Upper lobe of right lung (tissue), 1 donor: ENCODE results near the gene CST2. TPM values are rescaled to one million over a fixed set of nuclear protein-coding genes. Genes with fewer than 3 reads are reported as not detected.
"Not testable (repeated sequence)": the region's sequence is repeated elsewhere in the genome, so short reads cannot be mapped to it uniquely, and the experiment has no call there.

Experiments
- ATAC-seq: fragments of 200-7000 bp; cut with Tn5 transposase; one replicate; pipeline ENCODE4 v1.9.1; 2020; ENCODE audit warnings: mild to moderate bottlenecking, moderate library complexity
- DNase-seq: peaks from one replicate; pipeline ENCODE4 v3.0.0-alpha.2; 2020
- H3K27ac ChIP-seq: fragments of 200-600 bp; one replicate; pipeline ENCODE4 v1.8.0; 2022
- H3K27me3 ChIP-seq: fragments of 200-600 bp; one replicate; pipeline ENCODE4 v1.8.0; 2022; ENCODE audit warnings: mild to moderate bottlenecking
- H3K36me3 ChIP-seq: fragments of 200-600 bp; one replicate; pipeline ENCODE4 v1.8.0; 2022
- H3K4me1 ChIP-seq: fragments of 200-600 bp; one replicate; pipeline ENCODE4 v1.8.0; 2022
- H3K4me3 ChIP-seq: fragments of 200-600 bp; one replicate; pipeline ENCODE4 v1.8.0; 2022; ENCODE audit warnings: mild to moderate bottlenecking
- H3K9me3 ChIP-seq: fragments of 200-600 bp; one replicate; pipeline ENCODE4 v1.8.0; 2022
- CTCF ChIP-seq: fragments of 200-600 bp; IDR thresholded peaks from one replicate; pipeline ENCODE4 v1.8.0; 2022; ENCODE audit warnings: antibody characterized with exemption
- intact Hi-C: fragments of 100-400 bp; cut with DNase I; formaldehyde crosslinking; loops from one replicate; pipeline ENCODE4 v1.11.0; 2022
- total RNA-seq: library from RNA; stranded (reverse); fragmentation: NEBNext Ultra II Directional; extraction: Animal tissue kit (Norgen Biotek cat#: 25700); gene quantifications from one replicate; pipeline ENCODE4 v1.2.1, GENCODE V29; 2021
- donor health status: DM: no; HTN: yes; CAD: no; lungs with severe emphysema.

Gene CST2
- total RNA-seq, 1 donor from 2014 or later = not detected

GRCh38 chr20:23856736-23857135 lies 30.2 kb upstream of the CST2 start:
- no peak for TF ChIP-seq CTCF
- no peaks in the 10 kb centered on the region for H3K36me3 ChIP-seq
- ATAC-seq = no peak
- H3K9me3 ChIP-seq = no peaks in the 10 kb centered on the region
- DNase-seq = no peak
- no peaks in the 10 kb centered on the region for H3K27me3 ChIP-seq
- no peak overlapping the region for H3K4me3 ChIP-seq
- H3K4me1 ChIP-seq = no peaks in the 10 kb centered on the region
- no peak overlapping the region for H3K27ac ChIP-seq
- intact Hi-C loops = no loop called here

- ATAC-seq = peak; percentile 10
- no peaks in the 10 kb centered on the region for H3K36me3 ChIP-seq
- no peak overlapping the region for H3K4me3 ChIP-seq
- H3K4me1 ChIP-seq = no peaks in the 10 kb centered on the region
- no peak for TF ChIP-seq CTCF
- intact Hi-C loops = no loop called here
- DNase-seq = no peak
- H3K9me3 ChIP-seq = no peaks in the 10 kb centered on the region
- H3K27ac ChIP-seq = no peak overlapping the region
- no peaks in the 10 kb centered on the region for H3K27me3 ChIP-seq
Observed at GRCh38 chr20:23856226-23856625, 29.7 kb upstream of the CST2 start.

- intact Hi-C loops = no loop called here
Observed at GRCh38 chr20:23841693-23842092, 15.2 kb upstream of the CST2 start.

GRCh38 chr20:23835716-23836115 lies 9.2 kb upstream of the CST2 start:
- DNase-seq = no peak
- Histone ChIP-seq H3K27ac (no peak overlapping the region), H3K9me3 (no peaks in the 10 kb centered on the region), H3K4me1 (no peaks in the 10 kb centered on the region), H3K4me3 (no peak overlapping the region), H3K27me3 (no peaks in the 10 kb centered on the region), H3K36me3 (no peaks in the 10 kb centered on the region)
- TF ChIP-seq CTCF = no peak
- no peak for ATAC-seq
- intact Hi-C loops = no loop called here

More at GRCh38 chr20:23841693-23842092, 15.2 kb upstream of the CST2 start:
- no peak for DNase-seq
- H3K36me3 ChIP-seq = no peaks in the 10 kb centered on the region
- ATAC-seq = no peak
- no peak for TF ChIP-seq CTCF
- no peak overlapping the region for H3K27ac ChIP-seq
- no peaks in the 10 kb centered on the region for H3K9me3 ChIP-seq
- H3K4me3 ChIP-seq = no peak overlapping the region
- no peaks in the 10 kb centered on the region for H3K4me1 ChIP-seq
- no peaks in the 10 kb centered on the region for H3K27me3 ChIP-seq

- no peaks in the 10 kb centered on the region for H3K4me1 ChIP-seq
- intact Hi-C loops = no loop called here
- DNase-seq (no peak), ATAC-seq (no peak)
- no peaks in the 10 kb centered on the region for H3K36me3 ChIP-seq
- H3K27me3 ChIP-seq = no peaks in the 10 kb centered on the region
- H3K9me3 ChIP-seq = no peaks in the 10 kb centered on the region
- no peak overlapping the region for H3K27ac ChIP-seq
- no peak for TF ChIP-seq CTCF
- H3K4me3 ChIP-seq = no peak overlapping the region
Observed at GRCh38 chr20:23832775-23833513, 6.4 kb upstream of the CST2 start.

GRCh38 chr20:23831961-23832360 lies 5.4 kb upstream of the CST2 start:
- H3K27me3 ChIP-seq, H3K4me1 ChIP-seq, H3K27ac ChIP-seq, DNase-seq, intact Hi-C loops, H3K36me3 ChIP-seq, H3K4me3 ChIP-seq, H3K9me3 ChIP-seq: not testable (repeated sequence)
- peak; percentile 24 for ATAC-seq
